WI38 (cell line): Measurements from ENCODE around the gene DAAM2.

ENCODE experiments used
- H3K4me3 ChIP-seq: 2 replicates; pipeline ENCODE4 v1.5.1; 2011; ENCODE audit warnings: low read depth, mild to moderate bottlenecking, control low read depth, low read length
- TF ChIP-seq, protein P1 (sequence below): IDR thresholded peaks from 2 replicates; pipeline ENCODE4 v1.5.1; 2012; ENCODE audit warnings: low read depth, mild to moderate bottlenecking, control low read depth, low read length

The DAAM2 gene

GRCh38 chr6:39834866-39835265 lies 42.7 kb downstream of the DAAM2 start:
- TF ChIP-seq, protein P1, sequence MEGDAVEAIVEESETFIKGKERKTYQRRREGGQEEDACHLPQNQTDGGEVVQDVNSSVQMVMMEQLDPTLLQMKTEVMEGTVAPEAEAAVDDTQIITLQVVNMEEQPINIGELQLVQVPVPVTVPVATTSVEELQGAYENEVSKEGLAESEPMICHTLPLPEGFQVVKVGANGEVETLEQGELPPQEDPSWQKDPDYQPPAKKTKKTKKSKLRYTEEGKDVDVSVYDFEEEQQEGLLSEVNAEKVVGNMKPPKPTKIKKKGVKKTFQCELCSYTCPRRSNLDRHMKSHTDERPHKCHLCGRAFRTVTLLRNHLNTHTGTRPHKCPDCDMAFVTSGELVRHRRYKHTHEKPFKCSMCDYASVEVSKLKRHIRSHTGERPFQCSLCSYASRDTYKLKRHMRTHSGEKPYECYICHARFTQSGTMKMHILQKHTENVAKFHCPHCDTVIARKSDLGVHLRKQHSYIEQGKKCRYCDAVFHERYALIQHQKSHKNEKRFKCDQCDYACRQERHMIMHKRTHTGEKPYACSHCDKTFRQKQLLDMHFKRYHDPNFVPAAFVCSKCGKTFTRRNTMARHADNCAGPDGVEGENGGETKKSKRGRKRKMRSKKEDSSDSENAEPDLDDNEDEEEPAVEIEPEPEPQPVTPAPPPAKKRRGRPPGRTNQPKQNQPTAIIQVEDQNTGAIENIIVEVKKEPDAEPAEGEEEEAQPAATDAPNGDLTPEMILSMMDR, result no peak
- no peak overlapping the region for H3K4me3 ChIP-seq

- TF ChIP-seq, protein P1, result no peak
- no peak overlapping the region for H3K4me3 ChIP-seq
Observed at GRCh38 chr6:39835821-39836295, 43.7 kb downstream of the DAAM2 start.

DNA sequence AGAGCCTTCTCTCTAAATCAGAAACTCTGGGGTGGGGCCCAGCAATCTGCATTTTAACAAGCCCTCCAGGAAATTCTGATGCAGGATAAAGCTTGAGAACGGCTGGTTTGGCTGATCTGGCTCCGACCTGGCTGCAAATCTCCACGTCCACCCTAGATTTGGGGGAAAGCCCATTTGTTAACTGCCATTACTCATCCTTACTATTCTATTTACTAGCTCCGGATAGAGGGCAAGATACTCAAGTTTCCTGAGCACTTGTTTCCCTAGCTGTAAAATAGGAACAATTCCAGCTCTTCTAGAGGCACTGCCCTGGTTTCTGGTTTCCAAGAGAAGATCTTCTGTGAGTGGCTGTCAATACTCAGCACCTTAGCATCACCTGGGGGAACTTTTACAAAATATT lies 44.4 kb downstream of the DAAM2 start:
- TF ChIP-seq, protein P1, result no peak
- no peak overlapping the region for H3K4me3 ChIP-seq

DNA sequence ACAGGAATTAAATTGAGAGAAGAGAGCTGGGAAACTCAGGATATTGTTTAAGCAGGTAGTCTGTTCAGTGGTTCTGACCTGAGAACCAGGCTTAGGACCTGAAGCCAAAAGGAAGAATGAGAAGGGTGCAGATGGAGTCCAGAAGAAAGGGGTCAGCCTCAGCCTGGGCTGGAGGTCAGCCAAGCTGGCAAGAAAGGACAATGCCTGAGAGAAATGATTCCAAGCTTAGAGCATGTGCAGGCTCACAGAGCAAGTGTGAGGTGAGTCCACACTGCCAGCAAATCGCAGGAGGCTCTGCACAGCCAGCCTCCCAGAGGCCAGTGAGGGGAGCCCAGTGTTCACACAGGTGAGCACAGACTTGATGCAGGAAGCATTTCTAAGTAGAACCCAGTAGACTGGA lies 47.3 kb downstream of the DAAM2 start:
- no peak overlapping the region for H3K4me3 ChIP-seq
- TF ChIP-seq, protein P1, result no peak

DNA sequence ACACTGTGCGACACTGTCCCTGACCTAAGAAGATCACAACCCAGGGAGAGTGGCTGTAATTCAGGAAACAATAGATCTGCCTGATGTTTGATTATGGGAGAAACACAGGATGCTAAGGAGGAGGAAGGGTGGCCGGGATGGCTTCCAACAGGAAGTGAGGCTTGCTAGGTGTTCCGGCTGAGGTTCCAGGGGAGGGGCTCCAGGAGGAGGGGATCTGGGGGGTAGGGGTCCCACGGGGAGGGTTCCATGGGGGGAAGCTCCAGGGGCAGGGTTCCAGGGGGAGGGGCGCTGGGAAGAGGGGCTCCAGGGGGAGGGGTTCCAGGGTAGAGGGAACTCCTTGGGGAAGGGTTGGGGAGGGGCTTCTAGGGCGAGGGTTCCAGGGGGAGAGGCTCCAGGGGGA lies 48.6 kb downstream of the DAAM2 start:
- no peak overlapping the region for H3K4me3 ChIP-seq
- TF ChIP-seq, protein P1, result no peak

- TF ChIP-seq, protein P1, result no peak
- no peak overlapping the region for H3K4me3 ChIP-seq
Observed at GRCh38 chr6:39841291-39841690, 49.1 kb downstream of the DAAM2 start.

- TF ChIP-seq, protein P1, result no peak
- H3K4me3 ChIP-seq, result no peak overlapping the region
Observed at GRCh38 chr6:39841923-39842322, 49.7 kb downstream of the DAAM2 start.
